Measurements from ENCODE around the gene PRKCI. TPM values are rescaled to one million over a fixed set of nuclear protein-coding genes. Genes with fewer than 3 reads are reported as not detected.

The PRKCI gene
- polyA plus RNA-seq, 1 donor from 2014 or later, result 70.8 TPM

GRCh38 chr3:170211668-170212067 lies 10.6 kb upstream of the PRKCI start:
- Histone ChIP-seq H3K36me3 (ENCODE audit: insufficient read depth, low read length) (no peaks in the 10 kb centered on the region), H3F3A (ENCODE audit: insufficient read depth, low read length, poor library complexity, severe bottlenecking) (no peaks in the 10 kb centered on the region), H2AFZ (ENCODE audit: low read depth, low read length) (no peak overlapping the region), H3K9ac (ENCODE audit: low read length) (no peak overlapping the region), H3K4me2 (ENCODE audit: low read length) (no peak overlapping the region), H3K9me3 (ENCODE audit: low read length) (no peaks in the 10 kb centered on the region), H3K79me2 (replicated peaks; ENCODE audit: insufficient read depth, low read length) (no peaks in the 10 kb centered on the region), H3K27ac (ENCODE audit: low read length) (no peak overlapping the region), H3K4me3 (ENCODE audit: low read length) (no peak overlapping the region), H3K27me3 (ENCODE audit: insufficient read depth, low read depth, low read length) (no peaks in the 10 kb centered on the region), H3K9me2 (ENCODE audit: insufficient read depth, low read length) (no peaks in the 10 kb centered on the region), H4K20me1 (ENCODE audit: insufficient read depth) (no peaks in the 10 kb centered on the region)
- TF ChIP-seq MXI1 (conservative IDR thresholded peaks at IDR 0.05; ENCODE audit: poor library complexity, severe bottlenecking), result no peak
- TF ChIP-seq SMC3 (conservative IDR thresholded peaks at IDR 0.05; ENCODE audit: poor library complexity), result no peak
- no peak for TF ChIP-seq POLR2AphosphoS5 (IDR thresholded peaks at IDR 0.05)
- TF ChIP-seq TAF1 (IDR thresholded peaks at IDR 0.05; ENCODE audit: low read depth), result no peak
- TF ChIP-seq CTCF (IDR thresholded peaks at IDR 0.05; ENCODE audit: poor library complexity, severe bottlenecking), result no peak
- no peak for TF ChIP-seq EP300 (conservative IDR thresholded peaks at IDR 0.05; ENCODE audit: poor library complexity, severe bottlenecking)
- no peak for TF ChIP-seq EZH2 (IDR thresholded peaks at IDR 0.05; ENCODE audit: borderline replicate concordance, insufficient read depth, low read length, poor library complexity, severe bottlenecking)
- TF ChIP-seq, protein P1, sequence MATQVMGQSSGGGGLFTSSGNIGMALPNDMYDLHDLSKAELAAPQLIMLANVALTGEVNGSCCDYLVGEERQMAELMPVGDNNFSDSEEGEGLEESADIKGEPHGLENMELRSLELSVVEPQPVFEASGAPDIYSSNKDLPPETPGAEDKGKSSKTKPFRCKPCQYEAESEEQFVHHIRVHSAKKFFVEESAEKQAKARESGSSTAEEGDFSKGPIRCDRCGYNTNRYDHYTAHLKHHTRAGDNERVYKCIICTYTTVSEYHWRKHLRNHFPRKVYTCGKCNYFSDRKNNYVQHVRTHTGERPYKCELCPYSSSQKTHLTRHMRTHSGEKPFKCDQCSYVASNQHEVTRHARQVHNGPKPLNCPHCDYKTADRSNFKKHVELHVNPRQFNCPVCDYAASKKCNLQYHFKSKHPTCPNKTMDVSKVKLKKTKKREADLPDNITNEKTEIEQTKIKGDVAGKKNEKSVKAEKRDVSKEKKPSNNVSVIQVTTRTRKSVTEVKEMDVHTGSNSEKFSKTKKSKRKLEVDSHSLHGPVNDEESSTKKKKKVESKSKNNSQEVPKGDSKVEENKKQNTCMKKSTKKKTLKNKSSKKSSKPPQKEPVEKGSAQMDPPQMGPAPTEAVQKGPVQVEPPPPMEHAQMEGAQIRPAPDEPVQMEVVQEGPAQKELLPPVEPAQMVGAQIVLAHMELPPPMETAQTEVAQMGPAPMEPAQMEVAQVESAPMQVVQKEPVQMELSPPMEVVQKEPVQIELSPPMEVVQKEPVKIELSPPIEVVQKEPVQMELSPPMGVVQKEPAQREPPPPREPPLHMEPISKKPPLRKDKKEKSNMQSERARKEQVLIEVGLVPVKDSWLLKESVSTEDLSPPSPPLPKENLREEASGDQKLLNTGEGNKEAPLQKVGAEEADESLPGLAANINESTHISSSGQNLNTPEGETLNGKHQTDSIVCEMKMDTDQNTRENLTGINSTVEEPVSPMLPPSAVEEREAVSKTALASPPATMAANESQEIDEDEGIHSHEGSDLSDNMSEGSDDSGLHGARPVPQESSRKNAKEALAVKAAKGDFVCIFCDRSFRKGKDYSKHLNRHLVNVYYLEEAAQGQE (IDR thresholded peaks at IDR 0.05; ENCODE audit: borderline replicate concordance), result no peak
- TF ChIP-seq RAD21 (conservative IDR thresholded peaks at IDR 0.05), result no peak

DNA sequence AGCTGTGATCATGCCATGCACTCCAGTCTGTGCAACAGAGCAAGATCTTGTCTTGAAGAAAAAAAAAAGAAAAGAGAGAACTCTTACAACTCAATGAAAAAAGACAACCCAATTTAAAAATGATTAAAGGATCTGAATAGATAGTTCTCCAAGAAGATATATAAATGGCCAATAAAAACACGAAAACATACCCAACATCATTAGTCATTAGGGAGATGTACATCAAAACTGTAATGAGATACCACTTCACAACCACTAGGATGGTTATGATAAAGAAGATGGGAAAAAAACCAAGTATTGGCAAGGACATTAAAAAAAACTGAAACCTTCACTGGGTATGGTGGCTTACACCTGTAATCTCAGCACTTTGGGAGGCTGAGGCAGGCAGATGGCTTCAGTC lies 2.4 kb upstream of the PRKCI start:
- no peaks in the 10 kb centered on the region for H4K20me1 ChIP-seq (ENCODE audit: insufficient read depth)
- no peaks in the 10 kb centered on the region for H3K27me3 ChIP-seq (ENCODE audit: insufficient read depth, low read depth, low read length)
- no peak overlapping the region for H2AFZ ChIP-seq (ENCODE audit: low read depth, low read length)
- H3K9me2 ChIP-seq (ENCODE audit: insufficient read depth, low read length), result no peaks in the 10 kb centered on the region
- H3K9me3 ChIP-seq (ENCODE audit: low read length), result no peaks in the 10 kb centered on the region
- H3K9ac ChIP-seq (ENCODE audit: low read length), result no peak overlapping the region
- peaks cover 10% of the 10 kb centered on the region for H3K79me2 ChIP-seq (replicated peaks; ENCODE audit: insufficient read depth, low read length)
- no peaks in the 10 kb centered on the region for H3K36me3 ChIP-seq (ENCODE audit: insufficient read depth, low read length)
- H3F3A ChIP-seq (ENCODE audit: insufficient read depth, low read length, poor library complexity, severe bottlenecking), result no peaks in the 10 kb centered on the region
- no peak overlapping the region for H3K27ac ChIP-seq (ENCODE audit: low read length)
- no peak overlapping the region for H3K4me2 ChIP-seq (ENCODE audit: low read length)
- no peak for TF ChIP-seq POLR2AphosphoS5 (IDR thresholded peaks at IDR 0.05)
- H3K4me3 ChIP-seq (ENCODE audit: low read length), result no peak overlapping the region

DNA sequence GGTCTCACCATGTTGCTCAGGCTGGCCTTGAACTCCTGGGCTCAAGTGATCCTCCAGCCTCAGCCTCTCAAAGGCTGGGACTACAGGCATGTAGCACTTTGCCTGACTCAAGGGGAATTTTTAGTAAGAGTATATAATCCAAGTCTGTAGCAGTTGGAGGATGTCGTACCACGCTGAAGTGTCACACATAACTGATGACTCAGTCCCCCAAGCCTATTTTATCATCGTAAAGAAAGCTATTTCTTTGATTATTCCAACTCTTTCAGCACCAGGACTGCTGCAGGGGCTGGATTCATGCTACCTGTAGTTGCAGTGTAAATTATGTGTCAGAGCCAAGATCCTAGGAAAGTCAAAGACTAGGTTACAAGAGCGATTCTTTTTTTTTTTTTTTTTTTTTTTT lies 1.4 kb upstream of the PRKCI start:
- Histone ChIP-seq H3K79me2 (replicated peaks; ENCODE audit: insufficient read depth, low read length) (peaks cover 15% of the 10 kb centered on the region), H2AFZ (ENCODE audit: low read depth, low read length) (no peak overlapping the region), H3K9me2 (ENCODE audit: insufficient read depth, low read length) (no peaks in the 10 kb centered on the region), H3K4me2 (ENCODE audit: low read length) (no peak overlapping the region), H3K4me3 (ENCODE audit: low read length) (no peak overlapping the region), H3K36me3 (ENCODE audit: insufficient read depth, low read length) (no peaks in the 10 kb centered on the region), H3K27ac (ENCODE audit: low read length) (no peak overlapping the region), H3F3A (ENCODE audit: insufficient read depth, low read length, poor library complexity, severe bottlenecking) (no peaks in the 10 kb centered on the region), H3K9me3 (ENCODE audit: low read length) (no peaks in the 10 kb centered on the region), H3K9ac (ENCODE audit: low read length) (no peak overlapping the region), H4K20me1 (ENCODE audit: insufficient read depth) (no peaks in the 10 kb centered on the region), H3K27me3 (ENCODE audit: insufficient read depth, low read depth, low read length) (no peaks in the 10 kb centered on the region)
- TF ChIP-seq CTCF (IDR thresholded peaks at IDR 0.05; ENCODE audit: poor library complexity, severe bottlenecking), result no peak
- TF ChIP-seq TAF1 (IDR thresholded peaks at IDR 0.05; ENCODE audit: low read depth), result no peak
- no peak for TF ChIP-seq EZH2 (IDR thresholded peaks at IDR 0.05; ENCODE audit: borderline replicate concordance, insufficient read depth, low read length, poor library complexity, severe bottlenecking)
- no peak for TF ChIP-seq POLR2AphosphoS5 (IDR thresholded peaks at IDR 0.05)
- no peak for TF ChIP-seq EP300 (conservative IDR thresholded peaks at IDR 0.05; ENCODE audit: poor library complexity, severe bottlenecking)
- no peak for TF ChIP-seq MXI1 (conservative IDR thresholded peaks at IDR 0.05; ENCODE audit: poor library complexity, severe bottlenecking)
- no peak for TF ChIP-seq RAD21 (conservative IDR thresholded peaks at IDR 0.05)
- TF ChIP-seq, protein P1 (IDR thresholded peaks at IDR 0.05; ENCODE audit: borderline replicate concordance), result no peak
- no peak for TF ChIP-seq SMC3 (conservative IDR thresholded peaks at IDR 0.05; ENCODE audit: poor library complexity)

All from neural cell (in vitro differentiated cells).